IPS DF 6.9 (cell line): ENCODE measurements around the gene FBXW11.
"Not testable (repeated sequence)": the region's sequence is repeated elsewhere in the genome, so short reads cannot be mapped to it uniquely, and the experiment has no call there.

Experiments
- DNase-seq: peaks from one replicate; pipeline ENCODE4 v3.0.0-alpha.2; 2013; ENCODE audit warnings: low read depth, low spot score
- H3K27ac ChIP-seq: one replicate; pipeline ENCODE4 v1.5.1; 2013; ENCODE audit warnings: low read length, control low read depth
- H3K27me3 ChIP-seq: 2 replicates; pipeline ENCODE4 v1.6.1; 2013; ENCODE audit warnings: mild to moderate bottlenecking, low read length; ENCODE audit not compliant: control insufficient read depth, insufficient read depth
- H3K36me3 ChIP-seq: 2 replicates; pipeline ENCODE4 v1.6.1; 2013; ENCODE audit warnings: low read length; ENCODE audit not compliant: control insufficient read depth, insufficient read depth
- H3K4me1 ChIP-seq: 2 replicates; pipeline ENCODE4 v1.6.1; 2013; ENCODE audit warnings: low read length; ENCODE audit not compliant: control insufficient read depth, insufficient read depth
- H3K4me3 ChIP-seq: 2 replicates; pipeline ENCODE4 v1.5.1; 2013; ENCODE audit warnings: mild to moderate bottlenecking, low read length
- H3K9me3 ChIP-seq: 2 replicates; pipeline ENCODE4 v1.6.1; 2013; ENCODE audit warnings: low read length, inconsistent platforms; ENCODE audit not compliant: control insufficient read depth, insufficient read depth
- WGBS: extraction: QIAGEN DNeasy Blood & Tissue Kit; methylation state at CpG from one replicate; pipeline ENCODE4 v1.1.7; 2013; ENCODE audit warnings: mixed read lengths, missing lambda C conversion rate; ENCODE audit not compliant: insufficient read length, insufficient coverage; 5-methylcytosine and 5-hydroxymethylcytosine counted together

The FBXW11 gene

GRCh38 chr5:171920765-171921391, 85.6 kb downstream of the FBXW11 start:
- Histone ChIP-seq H3K4me3 (no peak overlapping the region), H3K27ac (no peak overlapping the region)
- no CpG with 5 or more reads among the region's 6 CpGs for WGBS

GRCh38 chr5:171915700-171916099, 90.7 kb downstream of the FBXW11 start:
- not testable (repeated sequence) for H3K4me3 ChIP-seq, DNase-seq, H3K27ac ChIP-seq, H3K4me1 ChIP-seq, H3K36me3 ChIP-seq, H3K9me3 ChIP-seq, H3K27me3 ChIP-seq
- no CpG with 5 or more reads among the region's 4 CpGs for WGBS

More at GRCh38 chr5:171920765-171921391, 85.6 kb downstream of the FBXW11 start:
- DNase-seq = no peak
- Histone ChIP-seq H3K27me3 (no peaks in the 10 kb centered on the region), H3K9me3 (no peaks in the 10 kb centered on the region; the same call in 1 of the 2 replicates), H3K36me3 (peaks cover 4% of the 10 kb centered on the region; the same call in 1 of the 2 replicates), H3K4me1 (0 out of 2 replicates have a peak, but pooled peaks cover 2% of the 10 kb centered on the region)

GRCh38 chr5:171914726-171915338, 91.6 kb downstream of the FBXW11 start:
- Histone ChIP-seq H3K36me3 (no peaks in the 10 kb centered on the region), H3K27me3 (no peaks in the 10 kb centered on the region), H3K9me3 (no peaks in the 10 kb centered on the region), H3K27ac (no peak overlapping the region), H3K4me3 (no peak overlapping the region), H3K4me1 (0 out of 2 replicates have a peak, but pooled peaks cover 1% of the 10 kb centered on the region)
- no CpG with 5 or more reads among the region's 5 CpGs for WGBS
- no peak for DNase-seq

- Histone ChIP-seq H3K27me3 (no peaks in the 10 kb centered on the region), H3K27ac (no peak overlapping the region)
Observed at GRCh38 chr5:171913987-171914273, 92.5 kb downstream of the FBXW11 start.

GRCh38 chr5:171911152-171911551, 95.3 kb downstream of the FBXW11 start:
- Histone ChIP-seq H3K9me3 (no peaks in the 10 kb centered on the region), H3K27ac (no peak overlapping the region), H3K4me1 (0 out of 2 replicates have a peak, but pooled peaks cover 1% of the 10 kb centered on the region), H3K4me3 (no peak overlapping the region), H3K27me3 (no peaks in the 10 kb centered on the region), H3K36me3 (no peaks in the 10 kb centered on the region)
- DNase-seq = no peak
- WGBS = no CpG with 5 or more reads among the region's 2 CpGs

More at GRCh38 chr5:171913987-171914273, 92.5 kb downstream of the FBXW11 start:
- Histone ChIP-seq H3K36me3 (no peaks in the 10 kb centered on the region), H3K9me3 (no peaks in the 10 kb centered on the region), H3K4me3 (no peak overlapping the region), H3K4me1 (0 out of 2 replicates have a peak, but pooled peaks cover 1% of the 10 kb centered on the region)
- no peak for DNase-seq

- no peaks in the 10 kb centered on the region for H3K36me3 ChIP-seq
- DNase-seq = no peak
- H3K4me3 ChIP-seq = no peak overlapping the region
- H3K27ac ChIP-seq = no peak overlapping the region
- H3K27me3 ChIP-seq = no peaks in the 10 kb centered on the region
- H3K9me3 ChIP-seq = no peaks in the 10 kb centered on the region
- WGBS = no CpG with 5 or more reads among the region's 3 CpGs
- H3K4me1 ChIP-seq = no peaks in the 10 kb centered on the region
Observed at GRCh38 chr5:171908638-171909037, 97.8 kb downstream of the FBXW11 start.

- no peak overlapping the region for H3K27ac ChIP-seq
- no peaks in the 10 kb centered on the region for H3K36me3 ChIP-seq
- H3K27me3 ChIP-seq = no peaks in the 10 kb centered on the region
- WGBS = no CpG with 5 or more reads among the region's 4 CpGs
- H3K4me1 ChIP-seq = no peaks in the 10 kb centered on the region
- peak; percentile 52 for DNase-seq
- H3K4me3 ChIP-seq = no peak overlapping the region
- H3K9me3 ChIP-seq = no peaks in the 10 kb centered on the region
Observed at GRCh38 chr5:171907725-171908343, 98.6 kb downstream of the FBXW11 start.

GRCh38 chr5:171906703-171907590, 99.5 kb downstream of the FBXW11 start:
- H3K27ac ChIP-seq = no peak overlapping the region
- H3K4me1 ChIP-seq = no peaks in the 10 kb centered on the region
- DNase-seq = no peak
- H3K36me3 ChIP-seq = no peaks in the 10 kb centered on the region
- no peaks in the 10 kb centered on the region for H3K9me3 ChIP-seq
- no peaks in the 10 kb centered on the region for H3K27me3 ChIP-seq
- H3K4me3 ChIP-seq = no peak overlapping the region
- WGBS = no CpG with 5 or more reads among the region's 7 CpGs

- Histone ChIP-seq H3K27ac (no peak overlapping the region), H3K27me3 (no peaks in the 10 kb centered on the region), H3K4me1 (no peaks in the 10 kb centered on the region), H3K9me3 (no peaks in the 10 kb centered on the region), H3K36me3 (no peaks in the 10 kb centered on the region), H3K4me3 (no peak overlapping the region)
- DNase-seq = no peak
- WGBS = no CpG with 5 or more reads among the region's 4 CpGs
Observed at GRCh38 chr5:171906066-171906570, 100.3 kb downstream of the FBXW11 start.

GRCh38 chr5:171904886-171905285, 101.6 kb downstream of the FBXW11 start:
- H3K27me3 ChIP-seq = no peaks in the 10 kb centered on the region

More at GRCh38 chr5:171904886-171905285, 101.6 kb downstream of the FBXW11 start:
- Histone ChIP-seq H3K9me3 (no peaks in the 10 kb centered on the region), H3K36me3 (no peaks in the 10 kb centered on the region), H3K4me3 (no peak overlapping the region), H3K27ac (no peak overlapping the region), H3K4me1 (no peaks in the 10 kb centered on the region)
- DNase-seq = no peak
